ENCODE results near the gene LRRC56. TPM values are rescaled to one million over a fixed set of nuclear protein-coding genes. Genes with fewer than 3 reads are reported as not detected.
"Not testable (repeated sequence)": the region's sequence is repeated elsewhere in the genome, so short reads cannot be mapped to it uniquely, and the experiment has no call there.

Gene LRRC56
- total RNA-seq, 2 donors from 2014 or later = 1.9 to 9.1 TPM

DNA sequence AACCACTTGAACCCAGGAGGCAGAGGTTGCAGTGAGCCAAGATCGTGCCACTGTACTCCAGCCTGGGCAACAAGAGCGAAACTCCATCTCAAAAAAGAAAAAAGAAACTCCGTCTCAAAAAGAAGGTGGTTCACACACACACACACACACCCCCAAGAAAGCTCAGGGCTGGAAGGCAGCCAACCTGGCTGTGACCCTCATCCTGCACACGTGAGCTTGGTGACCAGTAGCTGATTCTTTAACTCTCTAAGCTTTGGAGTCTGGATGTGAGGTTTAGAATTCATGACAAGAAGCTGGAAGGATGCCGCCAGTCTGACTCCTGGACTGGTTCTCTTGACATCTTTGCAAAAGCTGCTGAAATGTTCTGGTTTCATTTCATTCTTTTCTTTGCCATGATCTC, 28.4 kb upstream of the LRRC56 start:
- TF ChIP-seq POLR2AphosphoS5 (IDR thresholded peaks at IDR 0.05) = no peak
- no peak for TF ChIP-seq POLR2A (IDR thresholded peaks at IDR 0.05)
- TF ChIP-seq CTCF (IDR thresholded peaks at IDR 0.05) = no peak
- Histone ChIP-seq H3K27me3 (replicated peaks; ENCODE audit: insufficient read depth) (no peaks in the 10 kb centered on the region), H3K27ac (no peak overlapping the region), H3K36me3 (no peaks in the 10 kb centered on the region), H3K4me1 (replicated peaks) (peaks cover 14% of the 10 kb centered on the region), H3K4me3 (no peak overlapping the region), H3K9me3 (no peaks in the 10 kb centered on the region)
- DNase-seq (ENCODE audit: low spot score) = no peak
- 84% methylated on average over 5 of the region's 5 CpGs for WGBS
- intact Hi-C loops (cut with DNase I) = loop anchor here (5.0 to 10.0 kb wide), 2 partner anchors 102 to 274 kb away; partner anchors contain the start of genes PSMD13 and SIRT3

DNA sequence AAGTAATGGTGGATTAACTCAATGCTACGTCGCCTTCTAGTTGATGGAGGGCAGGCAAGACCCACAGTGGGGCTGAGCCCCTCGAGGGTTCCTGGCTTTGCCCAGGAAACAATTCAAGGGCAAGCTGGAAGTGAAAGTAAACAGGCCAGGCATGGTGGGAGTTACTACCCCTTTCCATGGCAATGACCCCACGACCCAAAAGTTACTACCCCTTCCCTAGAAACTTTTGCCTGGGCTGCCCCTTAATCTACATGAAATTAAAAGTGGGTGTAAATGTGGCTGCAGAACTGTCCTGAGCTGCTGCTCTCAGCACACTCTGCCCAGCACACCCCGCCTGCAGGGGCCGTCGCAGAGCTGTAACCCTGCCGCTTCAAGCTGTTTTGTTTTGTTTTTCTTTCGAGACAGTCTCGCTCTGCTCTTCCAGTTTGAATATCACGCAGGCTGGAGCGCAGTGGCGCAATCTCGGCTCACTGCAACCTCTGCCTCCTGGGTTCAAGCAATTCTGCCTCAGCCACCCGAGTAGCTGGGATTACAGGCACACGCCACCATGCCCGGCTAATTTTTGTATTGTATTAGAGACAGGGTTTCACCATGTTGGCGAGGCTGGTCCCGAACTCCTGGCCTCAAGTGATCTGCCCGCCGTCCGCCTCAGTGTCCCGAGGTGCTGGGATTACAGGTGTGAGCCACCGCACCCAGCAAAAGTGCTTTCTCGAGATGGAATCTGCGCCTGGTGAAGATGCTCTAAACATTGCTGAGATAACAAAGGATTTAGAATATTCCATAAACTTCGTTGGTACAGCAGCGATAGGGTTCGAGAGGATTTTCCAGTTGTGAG, 24.3 kb upstream of the LRRC56 start:
- no peaks in the 10 kb centered on the region for H3K27me3 ChIP-seq (replicated peaks; ENCODE audit: insufficient read depth)
- WGBS = 93% methylated on average over 29 of the region's 29 CpGs
- H3K4me1 ChIP-seq (replicated peaks) = peaks cover 2% of the 10 kb centered on the region
- H3K4me3 ChIP-seq = no peak overlapping the region
- DNase-seq (ENCODE audit: low spot score) = no peak
- H3K36me3 ChIP-seq = no peaks in the 10 kb centered on the region
- H3K27ac ChIP-seq = no peak overlapping the region
- intact Hi-C loops (cut with DNase I) = no loop called here
- H3K9me3 ChIP-seq = no peaks in the 10 kb centered on the region
- TF ChIP-seq POLR2A (IDR thresholded peaks at IDR 0.05) = no peak

- no peaks in the 10 kb centered on the region for H3K36me3 ChIP-seq
- no peaks in the 10 kb centered on the region for H3K9me3 ChIP-seq
- TF ChIP-seq CTCF (IDR thresholded peaks at IDR 0.05) (no peak), POLR2AphosphoS5 (IDR thresholded peaks at IDR 0.05) (no peak), POLR2A (IDR thresholded peaks at IDR 0.05) (no peak)
- no peak overlapping the region for H3K4me3 ChIP-seq
- no peaks in the 10 kb centered on the region for H3K4me1 ChIP-seq (replicated peaks)
- DNase-seq (ENCODE audit: low spot score) = no peak
- no peaks in the 10 kb centered on the region for H3K27me3 ChIP-seq (replicated peaks; ENCODE audit: insufficient read depth)
- intact Hi-C loops (cut with DNase I) = loop anchor here (5.0 kb wide), 1 partner anchor 62 kb away; the partner anchor contains the start of gene PTDSS2
- WGBS = 80% methylated on average over 10 of the region's 10 CpGs
- peak overlapping the region in 1 of 2 donors; percentile 71 for H3K27ac ChIP-seq
These were observed 22.7 kb upstream of the LRRC56 start for GRCh38 chr11:514606-515005.

GRCh38 chr11:515131-515530, 22.2 kb upstream of the LRRC56 start:
- Histone ChIP-seq H3K4me3 (no peak overlapping the region), H3K4me1 (replicated peaks) (no peaks in the 10 kb centered on the region), H3K36me3 (no peaks in the 10 kb centered on the region), H3K27ac (peak overlapping the region; percentile 14 to 71), H3K27me3 (replicated peaks; ENCODE audit: insufficient read depth) (no peaks in the 10 kb centered on the region), H3K9me3 (no peaks in the 10 kb centered on the region)
- intact Hi-C loops (cut with DNase I) = loop anchor here (5.0 kb wide), 1 partner anchor 63 kb away; the partner anchor contains the start of gene PTDSS2
- 46% methylated on average over 6 of the region's 6 CpGs for WGBS
- peak; percentile 79 for DNase-seq (ENCODE audit: low spot score)
- TF ChIP-seq CTCF (IDR thresholded peaks at IDR 0.05) (no peak), POLR2A (IDR thresholded peaks at IDR 0.05) (peak; percentile 45), POLR2AphosphoS5 (IDR thresholded peaks at IDR 0.05) (peak; percentile 88)

GRCh38 chr11:516400-516799, 20.9 kb upstream of the LRRC56 start:
- DNase-seq (ENCODE audit: low spot score) = no peak
- H3K36me3 ChIP-seq = no peaks in the 10 kb centered on the region
- H3K27me3 ChIP-seq (replicated peaks; ENCODE audit: insufficient read depth) = no peaks in the 10 kb centered on the region
- no peak overlapping the region for H3K4me3 ChIP-seq
- intact Hi-C loops (cut with DNase I) = loop anchor here (5.0 kb wide), 1 partner anchor 64 kb away; the partner anchor contains the start of gene PTDSS2
- no peaks in the 10 kb centered on the region for H3K4me1 ChIP-seq (replicated peaks)
- H3K9me3 ChIP-seq = no peaks in the 10 kb centered on the region
- TF ChIP-seq CTCF (IDR thresholded peaks at IDR 0.05) (no peak), POLR2A (IDR thresholded peaks at IDR 0.05) (no peak), POLR2AphosphoS5 (IDR thresholded peaks at IDR 0.05) (no peak)
- H3K27ac ChIP-seq = no peak overlapping the region
- WGBS = 95% methylated on average over 4 of the region's 4 CpGs

GRCh38 chr11:516918-517685, 20.2 kb upstream of the LRRC56 start:
- not testable (repeated sequence) for H3K4me3 ChIP-seq; H3K4me1 ChIP-seq (replicated peaks); H3K27me3 ChIP-seq (replicated peaks; ENCODE audit: insufficient read depth); H3K9me3 ChIP-seq; H3K36me3 ChIP-seq; H3K27ac ChIP-seq; DNase-seq (ENCODE audit: low spot score)
- 93% methylated on average over 41 of the region's 43 CpGs for WGBS
- intact Hi-C loops (cut with DNase I) = loop anchor here (5.0 kb wide), 1 partner anchor 65 kb away; the partner anchor contains the start of gene PTDSS2
